H9 (cell line): ENCODE data around the gene PPM1B. TPM values are rescaled to one million over a fixed set of nuclear protein-coding genes. Genes with fewer than 3 reads are reported as not detected.

Experiments used
- DNase-seq: peaks from one replicate; pipeline ENCODE4 v3.0.0-alpha.2; 2017
- H2AFZ ChIP-seq: one replicate; pipeline ENCODE4 v1.6.1; 2013; ENCODE audit warnings: mild to moderate bottlenecking, low read length, control low read depth, moderate library complexity
- H2AK5ac ChIP-seq: 2 replicates; pipeline ENCODE4 v1.6.1; 2013; ENCODE audit warnings: low read length, control low read depth, mixed read lengths; ENCODE audit not compliant: insufficient read length
- H2BK120ac ChIP-seq: one replicate; pipeline ENCODE4 v1.6.1; 2013; ENCODE audit warnings: low read depth, mild to moderate bottlenecking, low read length, control low read depth, inconsistent platforms; ENCODE audit not compliant: poor library complexity, severe bottlenecking
- H2BK12ac ChIP-seq: 2 replicates; pipeline ENCODE4 v1.6.1; 2013; ENCODE audit warnings: low read length, control low read depth, mixed read lengths, low read depth; ENCODE audit not compliant: insufficient read length
- H2BK15ac ChIP-seq: 2 replicates; pipeline ENCODE4 v1.6.1; 2013; ENCODE audit warnings: low read depth, low read length, control low read depth
- H2BK20ac ChIP-seq: one replicate; pipeline ENCODE4 v1.6.1; 2013; ENCODE audit warnings: low read depth, mild to moderate bottlenecking, low read length, control low read depth, inconsistent platforms; ENCODE audit not compliant: poor library complexity, severe bottlenecking
- H2BK5ac ChIP-seq: 2 replicates; pipeline ENCODE4 v1.6.1; 2013; ENCODE audit warnings: low read length, control low read depth, mixed read lengths; ENCODE audit not compliant: insufficient read length
- H3K14ac ChIP-seq: 2 replicates; pipeline ENCODE4 v1.6.1; 2013; ENCODE audit warnings: low read length, control low read depth; ENCODE audit not compliant: insufficient read depth
- H3K18ac ChIP-seq: 2 replicates; pipeline ENCODE4 v1.6.1; 2013; ENCODE audit warnings: low read depth, mild to moderate bottlenecking, mixed read lengths, low read length, control low read depth; ENCODE audit not compliant: insufficient read length
- H3K23ac ChIP-seq: 2 replicates; pipeline ENCODE4 v1.6.1; 2013; ENCODE audit warnings: low read length, control low read depth, mixed read lengths, low read depth; ENCODE audit not compliant: insufficient read length
- H3K23me2 ChIP-seq: 2 replicates; pipeline ENCODE4 v1.6.1; 2013; ENCODE audit warnings: low read depth, mild to moderate bottlenecking, mixed read lengths, low read length, control low read depth; ENCODE audit not compliant: insufficient read length, poor library complexity, severe bottlenecking
- H3K27ac ChIP-seq: 2 replicates; pipeline ENCODE4 v1.5.1; 2013; ENCODE audit warnings: low read length, control low read depth, mixed read lengths, low read depth; ENCODE audit not compliant: insufficient read length
- H3K27me3 ChIP-seq: 2 replicates; pipeline ENCODE4 v1.6.1; 2013; ENCODE audit warnings: low read length, control low read depth, inconsistent platforms; ENCODE audit not compliant: insufficient read depth
- H3K4ac ChIP-seq: 2 replicates; pipeline ENCODE4 v1.6.1; 2013; ENCODE audit warnings: low read depth, mild to moderate bottlenecking, control low read depth, inconsistent platforms, low read length, moderate library complexity
- H3K4me1 ChIP-seq: 2 replicates; pipeline ENCODE4 v1.6.1; 2013; ENCODE audit warnings: low read length, control low read depth, inconsistent platforms; ENCODE audit not compliant: insufficient read depth
- H3K4me2 ChIP-seq: 2 replicates; pipeline ENCODE4 v1.6.1; 2013; ENCODE audit warnings: low read length, control low read depth, mixed read lengths; ENCODE audit not compliant: insufficient read length, insufficient read depth
- H3K56ac ChIP-seq: 2 replicates; pipeline ENCODE4 v1.6.1; 2013; ENCODE audit warnings: low read depth, mild to moderate bottlenecking, mixed read lengths, low read length, control low read depth; ENCODE audit not compliant: insufficient read length
- H3K79me1 ChIP-seq: 2 replicates; pipeline ENCODE4 v1.6.1; 2013; ENCODE audit warnings: low read depth, mild to moderate bottlenecking, moderate library complexity, low read length, control low read depth, inconsistent platforms; ENCODE audit not compliant: insufficient read depth, poor library complexity, severe bottlenecking
- H3K79me2 ChIP-seq: 2 replicates; pipeline ENCODE4 v1.6.1; 2013; ENCODE audit warnings: low read length, control low read depth, inconsistent platforms; ENCODE audit not compliant: insufficient read depth
- H3K9ac ChIP-seq: 2 replicates; pipeline ENCODE4 v1.6.1; 2013; ENCODE audit warnings: low read length, control low read depth, mixed read lengths; ENCODE audit not compliant: insufficient read length; ENCODE audit errors: extremely low read depth
- H3K9me3 ChIP-seq: one replicate; pipeline ENCODE4 v1.6.1; 2013; ENCODE audit warnings: low read depth, low read length, inconsistent platforms; ENCODE audit not compliant: control insufficient read depth
- H3T11ph ChIP-seq: one replicate; pipeline ENCODE4 v1.6.1; 2013; ENCODE audit warnings: mild to moderate bottlenecking, low read length, control low read depth, inconsistent platforms
- H4K20me1 ChIP-seq: one replicate; pipeline ENCODE4 v1.6.1; 2013; ENCODE audit not compliant: control insufficient read depth, insufficient read length, insufficient read depth
- H4K5ac ChIP-seq: 2 replicates; pipeline ENCODE4 v1.6.1; 2013; ENCODE audit warnings: low read depth, mild to moderate bottlenecking, mixed read lengths, low read length, control low read depth; ENCODE audit not compliant: insufficient read length
- H4K8ac ChIP-seq: replicated peaks from 2 replicates; pipeline ENCODE4 v1.6.1; 2013; ENCODE audit warnings: low read length, control low read depth, mixed read lengths, low read depth; ENCODE audit not compliant: insufficient read length
- H4K91ac ChIP-seq: 2 replicates; pipeline ENCODE4 v1.6.1; 2013; ENCODE audit warnings: low read depth, mild to moderate bottlenecking, moderate library complexity, mixed read lengths, low read length, control low read depth; ENCODE audit not compliant: insufficient read length
- H3K27ac Mint-ChIP-seq, 3 experiments: 2 replicates in 2 of 3; 3 replicates in 1 of 3; pipeline ENCODE4 v1.8.0; 2020 to 2021; ENCODE audit warnings: mixed read lengths in 3 of 3, mild to moderate bottlenecking in 1 of 3, moderate library complexity in 1 of 3
- H3K27me3 Mint-ChIP-seq: 2 replicates; pipeline ENCODE4 v1.8.0; 2021; ENCODE audit warnings: low read depth, mild to moderate bottlenecking, moderate library complexity, mixed read lengths
- H3K36me3 Mint-ChIP-seq, 3 experiments: 2 replicates in 2 of 3; 3 replicates in 1 of 3; pipeline ENCODE4 v1.8.0; 2020 to 2021; ENCODE audit warnings: low read depth in 3 of 3, mixed read lengths in 3 of 3; ENCODE audit not compliant: insufficient read depth in 1 of 3
- H3K4me1 Mint-ChIP-seq, 2 experiments: 2 replicates each; pipeline ENCODE4 v1.8.0; 2020; ENCODE audit warnings: mixed read lengths in 2 of 2
- H3K4me3 Mint-ChIP-seq, 2 experiments: 2 replicates in 1 of 2; 3 replicates in 1 of 2; pipeline ENCODE4 v1.8.0; 2020 to 2021; ENCODE audit warnings: mild to moderate bottlenecking in 2 of 2, mixed read lengths in 2 of 2, moderate library complexity in 1 of 2
- H3K9me3 Mint-ChIP-seq, 2 experiments: 2 replicates in 1 of 2; 3 replicates in 1 of 2; pipeline ENCODE4 v1.8.0; 2020; ENCODE audit warnings: mild to moderate bottlenecking in 2 of 2, mixed read lengths in 2 of 2, moderate library complexity in 1 of 2
- CTCF ChIP-seq: fragments of 200-600 bp; sonication (generic); conservative IDR thresholded peaks from 3 replicates; pipeline ENCODE4 v1.8.0; 2021; ENCODE audit warnings: antibody characterized with exemption, mild to moderate bottlenecking
- WGBS: extraction: QIAGEN DNeasy Blood & Tissue Kit; methylation state at CpG from one replicate; pipeline ENCODE4 v1.1.7; 2013; ENCODE audit warnings: missing lambda C conversion rate, low lambda C conversion rate, mixed read lengths; ENCODE audit not compliant: insufficient read length; ENCODE audit errors: extremely low coverage; 5-methylcytosine and 5-hydroxymethylcytosine counted together
- total RNA-seq: library from RNA; stranded (reverse); gene quantifications from 2 replicates; pipeline ENCODE4 v1.2.1, GENCODE V29; 2021

The PPM1B gene
- total RNA-seq, 1 experiment from 2014 or later = 156 TPM

DNA sequence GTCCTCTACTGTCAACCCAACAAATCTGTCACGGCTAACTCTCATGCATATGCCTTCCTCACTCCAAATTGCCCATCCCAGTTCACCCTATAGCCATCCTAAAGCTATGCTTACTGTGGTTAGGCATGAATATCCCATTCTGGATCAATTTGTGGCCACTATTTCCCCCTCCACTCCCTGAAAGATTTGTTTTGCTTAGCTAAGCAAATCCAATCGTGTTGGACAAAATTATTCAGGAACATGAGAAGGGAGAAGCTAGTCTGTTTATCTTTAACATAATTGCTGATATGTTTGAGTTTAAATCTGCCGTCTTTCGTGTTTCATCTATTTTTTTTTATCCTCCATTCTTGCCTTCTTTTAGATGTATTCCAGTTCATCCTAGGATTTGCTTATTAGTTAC, 43.6 kb downstream of the PPM1B start:
- Histone ChIP-seq H2BK5ac (no peak overlapping the region), H3K9ac (no peak overlapping the region), H3K9me3 (no peaks in the 10 kb centered on the region), H3T11ph (no peak overlapping the region), H3K23ac (no peak overlapping the region), H2BK12ac (no peak overlapping the region), H3K4me2 (no peak overlapping the region), H4K20me1 (no peaks in the 10 kb centered on the region), H3K4me1 (no peaks in the 10 kb centered on the region; the same call in 1 of the 2 replicates), H3K27me3 (no peaks in the 10 kb centered on the region; the same call in 1 of the 2 replicates), H2BK120ac (no peak overlapping the region), H3K18ac (no peak overlapping the region), H3K14ac (no peak overlapping the region), H3K79me2 (peaks cover 16% of the 10 kb centered on the region), H3K56ac (no peak overlapping the region), H3K79me1 (peaks cover 14% of the 10 kb centered on the region), H2BK20ac (no peak overlapping the region), H3K4ac (no peak overlapping the region), H3K27ac (no peak overlapping the region), H2BK15ac (no peak overlapping the region), H4K5ac (no peak overlapping the region), H3K23me2 (no peaks in the 10 kb centered on the region), H2AFZ (no peak overlapping the region), H4K91ac (no peak overlapping the region), H4K8ac (no peak overlapping the region), H2AK5ac (no peak overlapping the region)
- H3K36me3 Mint-ChIP-seq = peaks cover 24 to 68% (median 65%) of the 10 kb centered on the region in 3 experiments; a peak in 6 of 7 replicates
- DNase-seq = no peak
- H3K27me3 Mint-ChIP-seq = no peaks in the 10 kb centered on the region
- no CpG with 5 or more reads among the region's 4 CpGs for WGBS
- H3K4me3 Mint-ChIP-seq = no peak overlapping the region
- H3K27ac Mint-ChIP-seq = no peak overlapping the region; a peak in 2 of 7 replicates
- H3K9me3 Mint-ChIP-seq = no peaks in the 10 kb centered on the region
- no peak for TF ChIP-seq CTCF
- peaks cover 0 to 3% of the 10 kb centered on the region in 2 experiments; a peak in 1 of 4 replicates for H3K4me1 Mint-ChIP-seq
